ENCODE data around the gene ARHGEF2.

Gene ARHGEF2

DNA sequence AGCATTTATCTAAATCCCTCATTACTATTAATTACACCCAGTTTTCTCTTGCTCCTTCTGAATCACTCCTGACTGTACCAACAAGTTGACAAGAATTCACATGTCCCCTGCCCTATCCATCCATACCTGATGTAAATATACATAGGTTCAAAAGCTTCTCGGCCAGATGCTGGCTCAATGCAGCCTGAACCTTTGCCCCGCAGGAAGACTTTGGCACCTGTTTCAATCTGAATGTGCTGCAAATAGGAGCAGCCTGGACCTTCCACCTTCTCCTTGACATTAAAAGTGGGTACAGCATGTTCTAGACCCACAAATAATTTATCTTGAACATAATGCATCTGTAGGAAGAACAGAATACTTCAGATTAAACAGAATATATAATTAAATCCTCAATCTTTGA, 52.8 kb downstream of the ARHGEF2 start:
- no peak for DNase-seq (ENCODE audit: low read depth)
- H3K4me3 ChIP-seq (ENCODE audit: low read depth, low read length): no peak overlapping the region

DNA sequence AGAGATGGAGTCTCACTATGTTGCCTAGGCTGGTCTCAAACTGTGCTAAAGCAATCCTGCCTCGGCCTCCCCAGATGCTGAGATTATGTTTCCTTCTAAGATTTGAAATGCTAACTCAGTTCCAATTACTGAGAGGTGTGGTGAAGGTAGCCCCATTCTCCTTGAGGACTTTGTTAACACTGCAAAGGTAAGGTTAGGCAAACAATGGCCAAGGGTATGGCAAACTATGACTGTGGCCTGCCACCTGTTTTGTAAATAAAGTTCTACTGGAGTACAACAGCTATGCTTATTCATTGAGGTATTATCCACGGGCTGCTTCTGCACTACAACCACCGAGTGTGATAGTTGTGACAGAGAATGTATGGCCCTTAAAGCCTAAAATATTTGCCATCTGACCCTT, 57.6 kb downstream of the ARHGEF2 start:
- H3K4me3 ChIP-seq (ENCODE audit: low read depth, low read length): no peak overlapping the region
- DNase-seq (ENCODE audit: low read depth): no peak

DNA sequence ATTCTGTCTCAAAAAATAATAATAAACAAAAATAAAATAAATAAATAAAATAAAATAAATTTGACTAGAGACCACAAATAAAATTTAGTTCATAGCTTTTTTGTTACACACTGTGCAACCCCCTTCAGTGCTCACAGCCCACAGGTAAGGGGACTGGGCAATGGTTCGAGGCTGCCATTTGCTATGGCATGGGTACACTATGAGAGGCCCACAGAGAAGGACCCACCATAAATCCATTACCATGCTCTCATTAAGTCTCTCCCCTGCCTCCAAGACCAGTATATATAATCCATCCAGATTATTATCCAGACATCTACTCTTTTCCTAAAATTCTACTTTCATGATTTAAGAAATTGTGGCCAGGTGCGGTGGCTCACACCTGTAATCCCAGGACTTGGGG, 58.5 kb downstream of the ARHGEF2 start:
- DNase-seq (ENCODE audit: low read depth): no peak
- H3K4me3 ChIP-seq (ENCODE audit: low read depth, low read length): no peak overlapping the region

DNA sequence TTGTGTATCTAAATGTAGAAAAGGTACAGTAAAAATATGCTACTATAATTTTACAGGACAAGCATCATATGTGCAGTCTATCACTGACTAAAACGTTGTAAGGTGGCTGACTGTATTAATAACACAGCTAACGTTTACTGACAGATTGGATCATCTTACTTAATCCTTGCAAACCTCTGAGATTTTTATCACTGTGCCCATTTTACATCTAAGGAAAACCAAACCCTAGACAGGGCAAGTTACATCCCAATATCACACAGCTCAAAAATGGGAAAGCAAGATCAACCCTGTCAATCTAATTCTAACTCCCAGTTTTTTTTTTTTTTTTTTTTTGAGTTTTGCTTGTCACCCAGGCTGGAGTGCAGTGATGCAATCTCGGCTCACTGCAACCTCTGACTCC, 59.7 kb downstream of the ARHGEF2 start:
- H3K4me3 ChIP-seq (ENCODE audit: low read depth, low read length): no peak overlapping the region
- DNase-seq (ENCODE audit: low read depth): no peak

DNA sequence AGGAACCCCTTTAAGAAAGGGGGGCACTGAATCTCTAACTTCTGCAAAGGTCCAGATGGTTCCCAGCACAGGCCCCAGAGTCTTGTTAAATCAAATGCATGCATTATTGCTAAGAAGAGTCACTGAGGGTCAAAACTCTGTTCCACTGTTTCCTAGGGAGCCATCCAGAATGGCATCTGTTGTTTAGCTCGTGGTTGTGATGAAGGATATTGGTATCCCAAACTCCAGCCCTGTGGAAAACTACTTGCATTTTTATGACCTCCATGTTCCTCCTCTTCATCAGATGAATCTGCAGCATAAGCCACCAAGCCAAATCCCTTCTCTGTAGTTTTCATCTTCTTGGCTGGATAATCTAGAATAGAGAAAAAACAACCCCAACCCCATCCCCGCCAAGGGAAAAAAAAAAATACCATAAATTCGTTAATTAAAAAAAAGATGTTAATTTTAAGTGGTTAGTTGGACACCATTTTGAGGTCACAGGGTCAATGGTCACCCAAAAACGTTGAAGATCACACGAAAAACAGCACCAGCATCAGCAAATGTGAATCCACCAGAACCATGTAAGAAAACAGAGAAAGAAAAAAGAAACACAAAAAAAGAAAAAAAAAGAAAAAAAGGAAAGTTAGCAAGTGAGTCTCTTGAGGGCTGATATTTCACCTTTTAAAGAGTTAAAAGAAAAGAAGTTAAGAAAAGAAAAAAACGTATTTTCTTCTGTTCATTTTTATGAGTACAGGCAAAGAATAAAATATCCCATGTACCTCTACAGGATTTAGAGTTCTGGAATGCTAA, 64.2 kb downstream of the ARHGEF2 start:
- DNase-seq (ENCODE audit: low read depth): no peak
- no peak overlapping the region for H3K4me3 ChIP-seq (ENCODE audit: low read depth, low read length)

DNA sequence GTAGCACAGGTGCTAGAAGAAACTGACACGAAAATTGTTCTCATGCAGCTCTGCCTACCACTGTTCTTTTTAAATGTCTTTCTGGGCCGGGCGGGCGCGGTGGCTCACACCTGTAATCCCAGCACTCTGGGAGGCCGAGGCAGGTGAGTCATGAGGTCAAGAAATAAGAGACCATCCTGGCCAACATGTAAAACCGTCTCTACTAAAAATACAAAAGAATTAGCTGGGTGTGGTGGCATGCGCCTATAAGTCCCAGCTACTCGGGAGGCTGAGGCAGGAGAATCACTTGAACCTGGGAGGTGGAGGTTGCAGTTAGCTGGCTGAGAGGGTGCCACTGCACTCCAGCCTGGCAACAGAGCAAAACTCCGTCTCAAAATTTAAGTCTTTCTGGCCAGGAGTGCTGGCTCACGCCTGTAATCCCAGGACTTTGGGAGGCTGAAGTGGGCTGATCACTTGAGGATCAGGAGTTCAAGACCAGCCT, 66.3 kb downstream of the ARHGEF2 start:
- DNase-seq (ENCODE audit: low read depth): no peak
- H3K4me3 ChIP-seq (ENCODE audit: low read depth, low read length): no peak overlapping the region

DNA sequence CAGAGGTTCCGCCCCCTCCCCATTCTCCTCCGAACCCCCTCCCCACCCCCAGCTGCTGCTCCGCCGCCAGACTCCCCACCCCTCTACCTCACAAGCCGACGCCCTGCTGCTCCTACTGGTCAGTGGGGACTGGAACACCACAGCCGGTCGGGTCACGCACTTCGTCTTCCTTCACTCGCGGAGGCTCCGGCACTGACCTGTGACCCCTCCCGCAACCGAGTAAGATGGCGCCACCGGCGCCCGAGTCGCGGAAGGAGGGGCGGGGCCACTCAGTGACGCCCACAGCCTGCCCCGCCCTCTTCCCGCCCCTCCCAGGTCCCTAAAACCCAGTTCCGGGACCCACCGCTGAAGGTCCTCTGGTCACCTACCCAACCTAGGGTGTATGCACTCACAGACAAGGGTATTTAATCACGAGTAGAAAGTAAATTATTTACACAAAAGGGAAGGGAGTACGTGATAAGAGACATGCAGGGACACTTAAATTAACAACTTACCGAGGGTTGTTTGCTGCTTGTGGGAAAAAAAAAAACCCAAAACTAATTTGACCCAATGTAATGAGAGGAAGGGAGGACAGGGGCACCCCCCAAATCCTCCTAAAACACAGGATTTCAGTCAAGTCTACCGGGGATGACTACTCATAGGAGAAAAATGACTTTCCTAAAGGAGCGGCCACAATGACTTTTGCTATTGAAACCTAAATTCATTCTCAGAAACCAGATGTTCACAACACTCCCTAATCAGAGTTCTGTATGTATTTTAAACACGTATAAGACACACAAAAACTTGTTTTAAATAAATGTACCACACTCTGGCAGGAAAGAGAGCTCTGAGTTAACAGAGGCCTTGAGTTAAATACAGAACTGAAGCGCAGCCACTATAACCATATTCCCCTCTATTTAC, 66.9 kb downstream of the ARHGEF2 start, which contains the start of gene RIT1:
Gene RIT1, minus strand, starts transcription at position 194 of the 900 bp plus-strand sequence. CDS start 588 bp downstream, outside the sequence.
- DNase-seq (ENCODE audit: low read depth): no peak
- peak within 1 kb of the TSS; percentile 67 for H3K4me3 ChIP-seq (ENCODE audit: low read depth, low read length)

DNA sequence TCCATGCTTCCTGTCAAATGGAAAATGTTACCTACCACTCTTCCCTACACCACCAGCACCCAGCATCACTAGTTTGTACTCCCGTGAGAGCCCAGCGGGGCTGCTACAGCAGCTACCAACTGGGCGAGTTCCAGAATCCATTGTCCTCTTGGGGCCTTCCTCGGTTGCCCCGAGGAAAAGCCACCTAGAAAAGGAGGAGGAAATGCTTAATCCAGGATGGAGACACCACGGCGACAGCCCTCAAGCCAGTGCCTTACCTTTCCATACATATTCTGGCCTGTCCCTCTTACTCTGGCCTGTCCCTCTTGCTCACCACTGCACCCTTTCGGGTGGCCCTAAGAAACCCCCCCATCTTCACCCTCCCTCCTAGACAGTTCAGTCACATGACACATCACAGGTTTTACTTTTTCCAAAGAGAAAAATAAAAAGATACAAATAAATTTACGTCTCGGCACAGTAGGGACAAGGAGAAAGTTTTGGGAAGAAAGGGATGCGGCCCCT, 67.7 kb downstream of the ARHGEF2 start:
- no peak for DNase-seq (ENCODE audit: low read depth)

DNA sequence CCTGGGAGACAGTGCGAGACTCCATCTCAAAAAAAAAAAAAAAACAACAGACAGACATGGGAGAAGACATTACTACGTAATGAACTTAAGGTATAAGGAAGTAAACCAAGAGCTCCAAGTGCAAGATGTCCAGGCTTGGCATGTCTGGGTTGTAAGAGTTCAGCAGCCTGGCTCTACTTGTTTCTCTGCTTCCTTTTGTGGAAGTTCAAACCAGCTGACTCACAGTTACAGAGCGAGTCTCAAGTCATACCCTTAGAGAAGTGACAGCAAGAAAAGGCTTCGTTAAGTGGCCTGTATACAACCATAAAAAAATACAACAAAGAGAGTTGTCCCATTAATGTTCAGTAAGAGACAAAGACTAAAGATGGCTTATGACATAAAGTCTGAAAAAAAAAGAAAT, 68.5 kb downstream of the ARHGEF2 start:
- peak overlapping the region; percentile 67 for H3K4me3 ChIP-seq (ENCODE audit: low read depth, low read length)
- no peak for DNase-seq (ENCODE audit: low read depth)

More for the DNA sequence above, 67.7 kb downstream of the ARHGEF2 start:
- H3K4me3 ChIP-seq (ENCODE audit: low read depth, low read length): peak overlapping the region; percentile 67

DNA sequence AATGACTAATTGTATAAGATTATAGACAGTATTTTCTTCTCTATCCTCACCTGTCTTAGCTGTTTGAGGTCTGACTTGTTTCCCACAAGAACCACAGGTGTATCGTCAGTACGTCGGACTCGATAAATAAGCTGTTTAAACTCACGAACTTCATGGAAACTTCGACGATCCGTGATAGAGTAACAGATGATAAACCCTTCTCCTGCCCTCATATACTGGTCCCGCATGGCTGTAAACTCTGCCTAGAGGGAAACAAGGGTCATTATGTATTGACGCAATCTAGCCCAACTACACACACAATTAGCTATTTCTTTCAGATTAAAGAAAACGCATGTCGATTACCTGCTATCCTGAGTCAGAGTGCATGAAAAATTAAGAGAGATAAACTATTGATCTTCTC, 74.1 kb downstream of the ARHGEF2 start:
- H3K4me3 ChIP-seq (ENCODE audit: low read depth, low read length): no peak overlapping the region

DNA sequence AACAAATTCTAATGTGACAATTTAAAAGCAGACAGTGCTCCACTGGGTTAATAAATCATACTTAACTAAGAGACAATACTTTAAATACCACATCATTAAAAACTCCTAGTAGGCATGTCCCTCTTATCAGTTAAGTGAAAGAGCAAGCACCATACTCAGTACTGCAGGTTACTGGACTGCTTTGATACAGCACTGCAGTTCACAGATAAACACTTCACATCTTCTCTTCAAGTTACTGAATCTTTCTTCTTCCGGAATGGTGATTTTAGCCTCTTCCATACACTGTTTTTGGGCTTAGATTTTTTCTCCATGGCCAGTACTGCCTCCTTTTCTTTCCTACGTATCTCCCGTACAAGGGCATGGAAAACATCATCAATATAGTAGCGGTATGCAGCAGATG, 78.2 kb downstream of the ARHGEF2 start:
- H3K4me3 ChIP-seq (ENCODE audit: low read depth, low read length): no peak overlapping the region
- no peak for DNase-seq (ENCODE audit: low read depth)

More for the DNA sequence above, 74.1 kb downstream of the ARHGEF2 start:
- DNase-seq (ENCODE audit: low read depth): no peak

DNA sequence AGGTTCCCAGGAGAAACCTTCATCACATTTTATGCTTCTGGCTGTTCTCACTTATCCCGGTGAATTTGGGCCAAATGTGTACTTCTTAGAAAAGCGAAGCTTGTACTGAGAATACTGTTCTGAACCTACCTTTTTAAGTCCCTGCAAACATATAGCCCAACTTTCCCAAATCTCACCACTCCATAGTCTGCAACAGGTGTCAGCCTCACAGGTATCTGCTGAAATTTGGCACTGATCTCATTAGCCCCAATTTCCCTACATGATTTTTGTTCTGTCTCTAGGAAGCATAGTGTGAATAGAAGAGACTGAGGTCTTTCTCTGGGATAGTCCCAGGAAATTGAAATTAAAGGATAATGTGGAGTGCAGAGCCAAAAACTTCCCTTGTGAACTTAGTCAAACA, 78.7 kb downstream of the ARHGEF2 start:
- DNase-seq (ENCODE audit: low read depth): no peak
- H3K4me3 ChIP-seq (ENCODE audit: low read depth, low read length): no peak overlapping the region

DNA sequence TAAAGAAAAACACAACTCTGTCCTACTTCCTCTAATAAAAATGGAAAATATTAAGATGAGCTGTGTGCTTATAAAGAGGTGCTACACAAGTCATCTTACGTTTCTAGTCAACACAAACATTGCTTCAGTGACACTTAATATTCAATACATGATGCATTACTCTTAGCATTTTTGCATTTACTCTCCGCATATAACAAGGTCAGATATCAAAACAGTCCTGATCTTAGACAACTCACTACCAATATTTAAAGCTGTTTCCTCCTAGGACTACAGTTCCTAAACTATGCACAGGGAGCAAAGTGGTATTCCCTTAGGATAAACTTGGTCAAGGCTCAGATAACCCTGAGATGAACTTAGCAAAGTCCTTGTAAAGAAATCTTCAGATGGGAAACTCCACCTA, 79.5 kb downstream of the ARHGEF2 start:
- no peak for DNase-seq (ENCODE audit: low read depth)
- H3K4me3 ChIP-seq (ENCODE audit: low read depth, low read length): no peak overlapping the region

DNA sequence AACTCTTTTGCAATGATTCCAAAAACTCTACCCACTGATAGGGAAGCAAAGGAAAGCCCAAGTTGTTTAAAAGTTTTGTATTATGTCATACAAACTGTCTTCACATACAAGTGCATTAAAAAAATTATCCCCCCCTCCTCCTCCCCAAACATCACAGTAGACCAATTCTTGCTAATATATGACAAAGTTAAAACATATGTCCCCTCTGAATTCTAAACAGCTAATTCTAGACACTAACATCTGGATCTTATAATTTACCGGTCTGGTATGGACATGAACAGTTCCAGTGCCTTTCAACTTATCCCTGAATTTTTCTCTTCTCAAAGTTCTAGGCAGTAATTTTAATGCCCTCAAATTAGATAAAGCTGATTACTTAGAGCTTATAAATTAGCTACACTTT, 80.6 kb downstream of the ARHGEF2 start:
- no peak for DNase-seq (ENCODE audit: low read depth)
- H3K4me3 ChIP-seq (ENCODE audit: low read depth, low read length): no peak overlapping the region

Measured in skeletal muscle cell (primary cell).